Esophagus squamous epithelium (tissue), 4 donors: ENCODE measurements around the gene KIF23.

Experiments
- POLR2A ChIP-seq, 4 donors: fragments of 450-650 bp; IDR thresholded peaks; one replicate each; pipeline ENCODE4 v1.6.1; 2017; ENCODE audit warnings: antibody characterized with exemption in 4 of 4, mild to moderate bottlenecking in 4 of 4, moderate library complexity in 3 of 4
- TF ChIP-seq, protein P1 (sequence below), 6 experiments: fragments of 450-650 bp in 4 of 6; fragments of 200-600 bp in 2 of 6; sonication (generic) in 2 of 6; IDR thresholded peaks; one replicate each; pipeline ENCODE4 v1.5.1; 2016 to 2019; ENCODE audit warnings: antibody characterized with exemption in 6 of 6, mild to moderate bottlenecking in 4 of 6, moderate library complexity in 4 of 6

DNA sequence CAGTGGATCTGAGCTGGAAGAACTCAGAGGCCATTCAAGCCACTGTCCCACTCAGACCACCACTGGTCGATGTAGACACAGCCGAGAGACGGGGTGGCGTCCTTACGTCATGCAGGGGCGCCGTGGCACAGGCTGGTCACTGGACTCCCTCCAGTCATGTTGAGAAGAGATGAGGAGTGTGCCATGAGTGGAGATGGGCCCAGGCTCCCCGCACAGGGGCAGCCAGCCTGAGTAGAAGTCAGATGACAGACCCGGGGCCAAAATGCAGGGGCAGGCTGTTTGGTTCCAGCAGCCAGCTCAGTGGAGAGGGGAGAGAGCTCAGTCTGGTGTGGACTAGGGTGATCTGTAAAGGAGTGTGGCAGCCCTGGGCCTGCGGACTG lies 33.4 kb upstream of the KIF23 start:
- no peak for TF ChIP-seq POLR2A (IDR thresholded peaks at IDR 0.05)
- TF ChIP-seq, protein P1, sequence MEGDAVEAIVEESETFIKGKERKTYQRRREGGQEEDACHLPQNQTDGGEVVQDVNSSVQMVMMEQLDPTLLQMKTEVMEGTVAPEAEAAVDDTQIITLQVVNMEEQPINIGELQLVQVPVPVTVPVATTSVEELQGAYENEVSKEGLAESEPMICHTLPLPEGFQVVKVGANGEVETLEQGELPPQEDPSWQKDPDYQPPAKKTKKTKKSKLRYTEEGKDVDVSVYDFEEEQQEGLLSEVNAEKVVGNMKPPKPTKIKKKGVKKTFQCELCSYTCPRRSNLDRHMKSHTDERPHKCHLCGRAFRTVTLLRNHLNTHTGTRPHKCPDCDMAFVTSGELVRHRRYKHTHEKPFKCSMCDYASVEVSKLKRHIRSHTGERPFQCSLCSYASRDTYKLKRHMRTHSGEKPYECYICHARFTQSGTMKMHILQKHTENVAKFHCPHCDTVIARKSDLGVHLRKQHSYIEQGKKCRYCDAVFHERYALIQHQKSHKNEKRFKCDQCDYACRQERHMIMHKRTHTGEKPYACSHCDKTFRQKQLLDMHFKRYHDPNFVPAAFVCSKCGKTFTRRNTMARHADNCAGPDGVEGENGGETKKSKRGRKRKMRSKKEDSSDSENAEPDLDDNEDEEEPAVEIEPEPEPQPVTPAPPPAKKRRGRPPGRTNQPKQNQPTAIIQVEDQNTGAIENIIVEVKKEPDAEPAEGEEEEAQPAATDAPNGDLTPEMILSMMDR (IDR thresholded peaks at IDR 0.05), result no peak
